AG04449 (cell line): ENCODE results near the gene ANXA2R.

Experiments
- CTCF ChIA-PET: fragments of 350-600 bp; formaldehyde crosslinking; extraction: SDS; loops from one replicate; lab custom pipeline; 2021; ENCODE audit warnings: antibody characterized with exemption; lab: Yijun Ruan, JAX
- POLR2A ChIA-PET: fragments of 400-600, 350-600 bp; formaldehyde crosslinking; extraction: SDS; loops from one replicate; lab custom pipeline; 2020; ENCODE audit warnings: antibody characterized with exemption, inconsistent platforms; lab: Yijun Ruan, JAX
- DNase-seq: peaks from one replicate; pipeline ENCODE4 v3.0.0-alpha.2; 2010; ENCODE audit warnings: low read depth, low spot score
- H3K4me3 ChIP-seq: 2 replicates; pipeline ENCODE4 v1.5.1; 2011; ENCODE audit warnings: low read depth, mild to moderate bottlenecking, control low read depth, low read length
- TF ChIP-seq, protein P1 (sequence below): IDR thresholded peaks from one replicate; pipeline ENCODE4 v1.5.1; 2011; ENCODE audit warnings: mild to moderate bottlenecking, moderate library complexity, low read length, control low read depth, inconsistent platforms; ENCODE audit not compliant: insufficient read depth; ENCODE audit errors: missing control alignments

Gene ANXA2R

DNA sequence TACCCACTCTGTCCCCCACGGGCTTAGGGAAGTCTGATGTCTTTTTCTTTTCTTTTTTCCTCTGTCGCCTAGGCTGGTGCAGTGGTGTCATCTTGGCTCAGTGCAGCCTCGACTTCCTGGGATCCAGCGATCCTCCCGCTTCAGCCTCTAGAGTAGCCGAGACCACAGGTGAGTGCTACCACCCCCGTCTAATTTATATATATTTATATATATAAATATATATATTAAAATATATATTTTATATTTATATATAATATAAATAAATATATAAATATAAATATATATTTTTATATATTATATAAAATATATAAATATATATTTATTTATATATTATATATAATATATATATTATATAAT lies 3.3 kb upstream of the ANXA2R start:
- ChIA-PET POLR2A (interaction anchor here (1.0 kb wide), 1 partner anchor 25 kb away, joined by 4 read pairs; no protein-coding TSS in a partner anchor), CTCF (interaction anchor here (1.3 to 8.6 kb wide), 4 partner anchors 8 to 133 kb away, joined by 3 to 127 read pairs (median 26); no protein-coding TSS in a partner anchor)
- peak overlapping the region; percentile 72 for H3K4me3 ChIP-seq
- TF ChIP-seq, protein P1, sequence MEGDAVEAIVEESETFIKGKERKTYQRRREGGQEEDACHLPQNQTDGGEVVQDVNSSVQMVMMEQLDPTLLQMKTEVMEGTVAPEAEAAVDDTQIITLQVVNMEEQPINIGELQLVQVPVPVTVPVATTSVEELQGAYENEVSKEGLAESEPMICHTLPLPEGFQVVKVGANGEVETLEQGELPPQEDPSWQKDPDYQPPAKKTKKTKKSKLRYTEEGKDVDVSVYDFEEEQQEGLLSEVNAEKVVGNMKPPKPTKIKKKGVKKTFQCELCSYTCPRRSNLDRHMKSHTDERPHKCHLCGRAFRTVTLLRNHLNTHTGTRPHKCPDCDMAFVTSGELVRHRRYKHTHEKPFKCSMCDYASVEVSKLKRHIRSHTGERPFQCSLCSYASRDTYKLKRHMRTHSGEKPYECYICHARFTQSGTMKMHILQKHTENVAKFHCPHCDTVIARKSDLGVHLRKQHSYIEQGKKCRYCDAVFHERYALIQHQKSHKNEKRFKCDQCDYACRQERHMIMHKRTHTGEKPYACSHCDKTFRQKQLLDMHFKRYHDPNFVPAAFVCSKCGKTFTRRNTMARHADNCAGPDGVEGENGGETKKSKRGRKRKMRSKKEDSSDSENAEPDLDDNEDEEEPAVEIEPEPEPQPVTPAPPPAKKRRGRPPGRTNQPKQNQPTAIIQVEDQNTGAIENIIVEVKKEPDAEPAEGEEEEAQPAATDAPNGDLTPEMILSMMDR: no peak
- DNase-seq: no peak

DNA sequence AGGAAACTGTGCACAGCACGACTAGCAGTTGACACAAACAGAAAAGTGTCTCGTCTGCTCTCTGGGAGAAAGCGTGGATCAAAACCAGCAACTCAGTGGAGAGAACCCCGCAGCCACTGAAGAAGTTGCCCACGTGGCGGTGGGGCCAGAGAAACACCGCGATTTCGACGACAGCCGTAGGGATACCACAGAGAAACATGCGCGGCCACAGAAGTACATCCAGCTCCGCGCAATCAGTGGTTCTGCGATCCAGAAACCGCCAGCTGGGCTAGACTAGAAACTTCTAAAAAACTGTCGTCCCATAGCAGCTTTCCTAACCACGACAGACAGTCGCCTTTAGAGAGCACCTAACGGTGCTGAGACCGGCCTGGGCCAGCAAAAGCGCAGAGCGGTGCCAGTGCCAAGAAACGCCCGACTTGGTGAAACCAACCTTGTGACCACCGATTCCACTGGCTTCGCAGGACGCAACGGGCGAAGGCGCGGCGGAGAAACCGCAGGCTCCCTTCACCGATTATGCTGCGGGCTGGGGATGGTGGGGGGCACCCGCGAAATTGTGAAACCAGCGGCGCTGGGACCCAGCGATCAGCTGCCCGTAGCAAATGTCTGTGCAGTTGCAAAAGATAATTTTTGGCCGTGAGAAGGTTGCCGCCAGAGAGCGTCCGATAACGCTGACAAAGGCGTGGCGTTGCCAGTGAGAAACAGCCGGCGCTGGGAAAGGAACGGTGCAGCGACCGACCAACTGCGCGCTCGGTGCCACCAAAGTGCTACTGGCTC lies 2.7 kb upstream of the ANXA2R start:
- TF ChIP-seq, protein P1: peak; percentile 22
- CTCF ChIA-PET: interaction anchor here (0.9 to 8.6 kb wide), 13 partner anchors 8 to 138 kb away, joined by 3 to 127 read pairs (median 6); no protein-coding TSS in a partner anchor
- DNase-seq: no peak
- POLR2A ChIA-PET: interaction anchor here (1.0 to 2.8 kb wide), 4 partner anchors 22 to 50 kb away, joined by 3 to 28 read pairs (median 4); no protein-coding TSS in a partner anchor
- peak overlapping the region; percentile 72 for H3K4me3 ChIP-seq

DNA sequence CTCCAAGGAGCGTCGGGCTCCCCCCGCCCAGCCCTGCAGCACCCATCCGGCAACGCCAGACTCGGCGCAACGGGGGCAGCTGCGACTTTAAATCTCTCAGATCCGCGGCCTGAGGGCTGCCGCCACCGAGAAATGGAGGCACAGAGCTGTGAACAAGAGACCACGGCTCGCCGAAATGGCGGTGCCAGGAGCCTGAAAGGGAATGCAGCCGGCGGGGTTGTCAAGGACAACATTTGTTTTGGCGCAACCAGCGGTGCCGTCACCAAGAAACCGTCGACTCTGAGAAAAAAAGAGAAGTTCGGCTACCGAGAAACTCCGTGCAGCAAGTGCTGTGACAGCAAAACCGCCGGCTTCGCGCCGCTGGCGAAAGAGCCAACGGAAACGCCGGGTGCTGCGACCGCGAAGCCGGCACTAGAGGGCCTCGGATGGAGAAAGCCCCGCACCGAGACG lies 2.1 kb upstream of the ANXA2R start:
- DNase-seq: no peak
- peak overlapping the region; percentile 72 for H3K4me3 ChIP-seq
- ChIA-PET POLR2A (interaction anchor here (1.0 to 3.0 kb wide), 6 partner anchors 23 to 50 kb away, joined by 3 to 28 read pairs (median 4); no protein-coding TSS in a partner anchor), CTCF (interaction anchor here (0.6 to 8.6 kb wide), 18 partner anchors 9 to 137 kb away, joined by 3 to 127 read pairs (median 6); no protein-coding TSS in a partner anchor)
- TF ChIP-seq, protein P1: peak; percentile 19

DNA sequence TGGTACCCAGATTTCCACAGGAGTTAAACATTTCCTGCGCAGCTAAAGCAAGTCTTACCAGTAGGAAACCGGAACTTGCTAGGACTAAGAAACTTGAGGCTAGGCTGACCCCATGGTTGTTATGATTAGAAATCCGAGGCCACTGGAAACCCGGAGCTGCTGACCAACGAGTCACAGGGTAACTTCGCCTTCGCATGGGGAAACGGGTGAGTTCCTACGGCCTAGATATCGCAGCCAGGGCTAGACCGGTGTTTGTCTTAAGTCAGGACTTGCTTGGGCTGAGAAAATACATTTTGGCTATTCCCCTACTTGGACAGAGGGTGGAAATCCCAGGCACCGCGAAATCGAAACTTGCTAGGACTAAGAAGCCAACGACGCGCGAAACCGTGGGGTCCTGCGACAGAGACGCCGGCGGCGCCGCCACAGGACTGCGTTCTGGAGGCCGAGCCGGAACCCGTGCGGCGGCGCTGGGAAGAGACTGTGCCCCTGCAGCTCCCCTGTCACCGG lies 1.6 kb upstream of the ANXA2R start:
- CTCF ChIA-PET: interaction anchor here (0.6 to 8.6 kb wide), 24 partner anchors 8 to 348 kb away, joined by 3 to 127 read pairs (median 5); no protein-coding TSS in a partner anchor
- POLR2A ChIA-PET: interaction anchor here (0.6 to 3.0 kb wide), 10 partner anchors 20 to 133 kb away, joined by 3 to 28 read pairs (median 4); no protein-coding TSS in a partner anchor
- no peak for DNase-seq
- TF ChIP-seq, protein P1: no peak
- H3K4me3 ChIP-seq: peak overlapping the region; percentile 72

DNA sequence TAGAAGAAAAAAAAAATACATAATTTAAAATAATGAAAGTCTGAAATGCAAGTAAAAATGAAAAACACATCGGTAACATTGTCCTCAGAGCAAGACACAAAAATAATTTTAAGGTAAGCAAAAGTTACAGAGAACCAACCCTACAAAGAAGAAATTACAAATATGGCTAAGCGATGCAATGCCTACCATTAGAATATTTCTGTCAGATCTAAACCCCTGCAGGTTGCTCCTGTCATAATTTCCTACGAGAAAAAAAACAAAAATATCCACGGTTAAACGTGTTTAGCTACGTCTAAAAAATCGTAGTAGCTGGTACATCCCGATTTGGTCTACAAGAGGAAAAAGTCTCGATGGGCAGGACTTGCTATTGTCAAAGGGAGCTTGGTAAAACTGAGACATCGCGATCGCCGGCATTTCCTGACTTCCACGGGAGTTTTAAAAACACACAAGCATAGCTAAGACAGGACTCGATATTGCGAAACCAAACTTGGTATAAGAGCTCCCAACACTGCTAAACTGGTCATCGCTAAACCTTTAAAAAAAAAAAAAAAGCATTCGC lies 1.1 kb upstream of the ANXA2R start:
- H3K4me3 ChIP-seq: peak overlapping the region; percentile 72
- POLR2A ChIA-PET: interaction anchor here (0.6 to 3.0 kb wide), 10 partner anchors 20 to 132 kb away, joined by 3 to 28 read pairs (median 4); no protein-coding TSS in a partner anchor
- TF ChIP-seq, protein P1: no peak
- DNase-seq: no peak
- CTCF ChIA-PET: interaction anchor here (0.6 to 8.6 kb wide), 23 partner anchors 8 to 349 kb away, joined by 3 to 127 read pairs (median 5); no protein-coding TSS in a partner anchor
